OCI-LY7 (cell line): ENCODE data around the gene KLHDC10.

Experiments
- EZH2phosphoT487 ChIP-seq: fragments of 200-600 bp; sonication (generic); IDR thresholded peaks from 2 replicates; pipeline ENCODE4 v1.6.1; 2018; ENCODE audit warnings: low read depth, borderline replicate concordance, mild to moderate bottlenecking, mixed run types, antibody characterized with exemption, low read length, moderate library complexity, mixed read lengths
- TF ChIP-seq, protein P1 (sequence below): fragments of 200-600 bp; sonication (generic); conservative IDR thresholded peaks from 2 replicates; pipeline ENCODE4 v1.5.1; 2014; ENCODE audit warnings: mild to moderate bottlenecking, antibody characterized with exemption, low read length, moderate library complexity, mixed read lengths

DNA sequence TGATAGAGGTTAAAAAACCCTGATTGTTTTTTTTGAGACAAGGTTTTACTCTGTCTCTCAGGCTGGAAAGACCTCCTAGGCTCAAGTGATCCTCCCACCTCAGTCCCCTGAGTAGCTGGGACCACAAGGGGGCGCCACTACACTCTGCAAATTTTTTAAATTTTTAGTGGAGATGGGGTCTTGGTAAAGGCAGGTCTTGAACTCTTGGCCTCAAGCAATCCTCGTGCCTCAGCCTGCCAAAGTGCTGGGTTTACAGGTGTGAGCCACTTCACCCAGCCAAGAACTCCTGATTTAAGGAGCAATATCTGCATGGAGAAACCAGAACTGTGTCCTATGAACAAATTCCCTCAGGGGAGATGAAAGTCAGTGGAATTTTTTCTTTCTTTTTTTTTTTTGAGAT lies 7.3 kb upstream of the KLHDC10 start:
- TF ChIP-seq, protein P1, sequence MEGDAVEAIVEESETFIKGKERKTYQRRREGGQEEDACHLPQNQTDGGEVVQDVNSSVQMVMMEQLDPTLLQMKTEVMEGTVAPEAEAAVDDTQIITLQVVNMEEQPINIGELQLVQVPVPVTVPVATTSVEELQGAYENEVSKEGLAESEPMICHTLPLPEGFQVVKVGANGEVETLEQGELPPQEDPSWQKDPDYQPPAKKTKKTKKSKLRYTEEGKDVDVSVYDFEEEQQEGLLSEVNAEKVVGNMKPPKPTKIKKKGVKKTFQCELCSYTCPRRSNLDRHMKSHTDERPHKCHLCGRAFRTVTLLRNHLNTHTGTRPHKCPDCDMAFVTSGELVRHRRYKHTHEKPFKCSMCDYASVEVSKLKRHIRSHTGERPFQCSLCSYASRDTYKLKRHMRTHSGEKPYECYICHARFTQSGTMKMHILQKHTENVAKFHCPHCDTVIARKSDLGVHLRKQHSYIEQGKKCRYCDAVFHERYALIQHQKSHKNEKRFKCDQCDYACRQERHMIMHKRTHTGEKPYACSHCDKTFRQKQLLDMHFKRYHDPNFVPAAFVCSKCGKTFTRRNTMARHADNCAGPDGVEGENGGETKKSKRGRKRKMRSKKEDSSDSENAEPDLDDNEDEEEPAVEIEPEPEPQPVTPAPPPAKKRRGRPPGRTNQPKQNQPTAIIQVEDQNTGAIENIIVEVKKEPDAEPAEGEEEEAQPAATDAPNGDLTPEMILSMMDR: peak; percentile 93
- no peak for TF ChIP-seq EZH2phosphoT487
